ENCODE data around the gene CFAP68.

Gene CFAP68

DNA sequence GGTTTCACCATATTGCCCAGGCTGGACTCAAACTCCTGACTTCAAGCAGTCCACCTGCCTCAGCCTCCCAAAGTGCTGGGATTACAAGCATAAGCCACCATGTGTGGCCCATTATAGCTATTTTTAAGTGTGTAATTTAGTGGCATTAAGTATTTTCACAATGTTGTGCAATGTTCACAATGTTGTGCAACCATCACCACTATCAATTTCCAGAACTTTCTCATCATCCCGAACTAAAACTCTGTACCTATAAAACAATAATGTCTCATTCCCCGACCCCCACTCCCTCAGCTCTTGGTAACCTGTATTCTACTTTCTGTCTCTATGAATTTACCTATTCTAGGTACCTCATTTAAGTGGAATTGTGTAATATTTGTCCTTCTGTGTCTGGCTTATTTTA lies 7.5 kb downstream of the CFAP68 start:
- no peaks in the 10 kb centered on the region for H3K4me1 ChIP-seq
- no peaks in the 10 kb centered on the region for H4K20me1 ChIP-seq
- peak; percentile 13; the same call in 1 of the 2 replicates for TF ChIP-seq Cebpa-rat (IDR thresholded peaks at IDR 0.05)
- no peak overlapping the region for H3K27ac ChIP-seq
- H3K9ac ChIP-seq = no peak overlapping the region
- H3K4me3 ChIP-seq = no peak overlapping the region
- H3K27me3 ChIP-seq = no peaks in the 10 kb centered on the region
- H3K36me3 ChIP-seq = no peaks in the 10 kb centered on the region
- no peaks in the 10 kb centered on the region for H3K9me3 ChIP-seq
- H3K4me2 ChIP-seq = no peak overlapping the region

GRCh38 chr11:111905411-111905810 lies 26.1 kb downstream of the CFAP68 start:
- Histone ChIP-seq H3K4me1 (no peaks in the 10 kb centered on the region), H4K20me1 (no peaks in the 10 kb centered on the region), H3K9me3 (peaks cover 16% of the 10 kb centered on the region), H3K27me3 (no peaks in the 10 kb centered on the region), H3K27ac (no peak overlapping the region), H3K9ac (no peak overlapping the region), H3K36me3 (no peaks in the 10 kb centered on the region; the same call in 1 of the 2 replicates), H3K4me2 (no peak overlapping the region), H3K4me3 (no peak overlapping the region; the same call in 1 of the 2 replicates)
- no peak for TF ChIP-seq Cebpa-rat (IDR thresholded peaks at IDR 0.05)

GRCh38 chr11:111906680-111907079 lies 27.3 kb downstream of the CFAP68 start:
- H3K36me3 ChIP-seq = no peaks in the 10 kb centered on the region; the same call in 1 of the 2 replicates
- H3K4me1 ChIP-seq = no peaks in the 10 kb centered on the region
- H3K27ac ChIP-seq = no peak overlapping the region
- no peak overlapping the region for H3K4me3 ChIP-seq
- H3K4me2 ChIP-seq = no peak overlapping the region
- H3K9me3 ChIP-seq = peaks cover 16% of the 10 kb centered on the region
- H3K9ac ChIP-seq = no peak overlapping the region
- no peak for TF ChIP-seq Cebpa-rat (IDR thresholded peaks at IDR 0.05)
- no peaks in the 10 kb centered on the region for H3K27me3 ChIP-seq
- H4K20me1 ChIP-seq = no peaks in the 10 kb centered on the region

GRCh38 chr11:111908639-111909305 lies 29.4 kb downstream of the CFAP68 start:
- Histone ChIP-seq H3K4me1 (no peaks in the 10 kb centered on the region), H3K4me3 (no peak overlapping the region), H3K36me3 (no peaks in the 10 kb centered on the region; the same call in 1 of the 2 replicates), H3K9ac (no peak overlapping the region), H3K4me2 (no peak overlapping the region), H3K27me3 (no peaks in the 10 kb centered on the region), H3K27ac (no peak overlapping the region), H3K9me3 (peaks cover 16% of the 10 kb centered on the region), H4K20me1 (no peaks in the 10 kb centered on the region)
- TF ChIP-seq Cebpa-rat (IDR thresholded peaks at IDR 0.05) = no peak

- TF ChIP-seq Cebpa-rat (IDR thresholded peaks at IDR 0.05) = no peak
- H3K4me3 ChIP-seq = no peak overlapping the region
Observed at GRCh38 chr11:111909378-111909777, 30.0 kb downstream of the CFAP68 start.

GRCh38 chr11:111910676-111911562 lies 31.6 kb downstream of the CFAP68 start:
- Histone ChIP-seq H3K9ac (no peak overlapping the region), H4K20me1 (no peaks in the 10 kb centered on the region), H3K27ac (no peak overlapping the region), H3K9me3 (no peaks in the 10 kb centered on the region), H3K4me2 (no peak overlapping the region), H3K4me3 (no peak overlapping the region), H3K27me3 (no peaks in the 10 kb centered on the region), H3K36me3 (no peaks in the 10 kb centered on the region), H3K4me1 (no peaks in the 10 kb centered on the region)
- no peak for TF ChIP-seq Cebpa-rat (IDR thresholded peaks at IDR 0.05)

More at GRCh38 chr11:111909378-111909777, 30.0 kb downstream of the CFAP68 start:
- H3K4me1 ChIP-seq = no peaks in the 10 kb centered on the region
- H4K20me1 ChIP-seq = no peaks in the 10 kb centered on the region
- no peaks in the 10 kb centered on the region; the same call in 1 of the 2 replicates for H3K36me3 ChIP-seq
- no peak overlapping the region for H3K9ac ChIP-seq
- H3K9me3 ChIP-seq = peaks cover 13% of the 10 kb centered on the region
- H3K4me2 ChIP-seq = no peak overlapping the region
- no peaks in the 10 kb centered on the region for H3K27me3 ChIP-seq
- H3K27ac ChIP-seq = no peak overlapping the region

- no peaks in the 10 kb centered on the region for H3K36me3 ChIP-seq
- H3K4me1 ChIP-seq = no peaks in the 10 kb centered on the region
- no peak within 1 kb of the TSS for H3K4me3 ChIP-seq
- H3K27ac ChIP-seq = no peak within 1 kb of the TSS
- H3K9me3 ChIP-seq = no peaks in the 10 kb centered on the region
- H3K27me3 ChIP-seq = no peaks in the 10 kb centered on the region
- no peaks in the 10 kb centered on the region for H4K20me1 ChIP-seq
- TF ChIP-seq Cebpa-rat (IDR thresholded peaks at IDR 0.05) = no peak
- no peak within 1 kb of the TSS for H3K4me2 ChIP-seq
- no peak within 1 kb of the TSS for H3K9ac ChIP-seq
Observed at GRCh38 chr11:111911563-111912401, 32.4 kb downstream of the CFAP68 start, which contains the start of gene CRYAB. Gene CRYAB, minus strand, starts transcription at chr11:111911770. Its CDS starts 46 bp downstream, at chr11:111911724.

DNA sequence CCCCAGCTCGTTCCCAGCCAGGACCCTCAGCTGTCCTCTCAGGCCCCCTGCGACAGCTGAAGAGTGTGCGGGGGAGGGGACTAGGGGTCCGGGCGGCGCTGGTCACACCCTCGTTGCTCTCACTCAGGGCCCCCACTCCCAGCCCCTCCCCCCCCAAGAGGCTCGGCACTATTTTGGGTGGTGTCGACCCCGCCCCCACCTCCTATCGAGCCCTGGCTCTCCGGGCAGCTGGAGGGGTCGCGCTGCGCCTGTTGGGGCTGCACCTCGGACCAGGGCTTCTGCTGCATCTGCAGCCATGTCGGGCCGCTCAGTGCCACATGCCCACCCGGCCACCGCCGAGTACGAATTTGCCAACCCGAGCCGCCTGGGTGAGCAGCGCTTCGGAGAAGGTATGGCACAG lies 33.2 kb downstream of the CFAP68 start, which contains the start of gene HSPB2:
HSPB2 (plus strand) TSS at position 200 of the 400 bp plus-strand sequence; CDS start at position 296, 96 bp downstream.
- no peak for TF ChIP-seq Cebpa-rat (IDR thresholded peaks at IDR 0.05)
- H3K9me3 ChIP-seq = no peaks in the 10 kb centered on the region
- no peak within 1 kb of the TSS for H3K27ac ChIP-seq
- no peak within 1 kb of the TSS for H3K9ac ChIP-seq
- no peak within 1 kb of the TSS for H3K4me2 ChIP-seq
- H3K36me3 ChIP-seq = no peaks in the 10 kb centered on the region
- H3K4me3 ChIP-seq = no peak within 1 kb of the TSS
- H4K20me1 ChIP-seq = no peaks in the 10 kb centered on the region
- no peaks in the 10 kb centered on the region for H3K4me1 ChIP-seq
- H3K27me3 ChIP-seq = no peaks in the 10 kb centered on the region
